Measurements from ENCODE around the gene SIX5. TPM values are rescaled to one million over a fixed set of nuclear protein-coding genes. Genes with fewer than 3 reads are reported as not detected.

The SIX5 gene
- total and polyA plus RNA-seq, 9 of the 15 experiments (the other 6 are each of a cell fraction or from before 2014, with no cell fraction given): 1.4 to 17.2 (median 7.4) TPM; not detected in 2

- TF ChIP-seq GTF3C2 (IDR thresholded peaks at IDR 0.05; ENCODE audit: borderline replicate concordance, extremely low read depth, insufficient read length): no peak
- no peak for TF ChIP-seq PATZ1 (CRISPR knock-in tag; IDR thresholded peaks at IDR 0.05; ENCODE audit: borderline replicate concordance)
- no peak for TF ChIP-seq ZNF408 (CRISPR knock-in tag; IDR thresholded peaks at IDR 0.05; ENCODE audit: low read depth)
- no peak for TF ChIP-seq TEAD4 (IDR thresholded peaks at IDR 0.05; ENCODE audit: low read length)
- no peak for TF ChIP-seq TEAD4 (CRISPR knock-in tag; IDR thresholded peaks at IDR 0.05; ENCODE audit: borderline replicate concordance)
- TF ChIP-seq ZNF395 (CRISPR knock-in tag; IDR thresholded peaks at IDR 0.05): peak; percentile 47; the same call in 1 of the 2 replicates
- no peak for TF ChIP-seq SMARCB1 (IDR thresholded peaks at IDR 0.05; ENCODE audit: insufficient read length, low read depth)
- no peak for TF ChIP-seq KLF10 (CRISPR knock-in tag; IDR thresholded peaks at IDR 0.05)
- no peak for TF ChIP-seq IRF2 (CRISPR knock-in tag; IDR thresholded peaks at IDR 0.05)
- no peak for TF ChIP-seq HDAC3 (IDR thresholded peaks at IDR 0.05; ENCODE audit: borderline replicate concordance, partially characterized antibody)
- no peak for TF ChIP-seq NFIC (IDR thresholded peaks at IDR 0.05)
- 0 out of 4 replicates have a peak, but pooled peaks of 1 of the 2 experiments have one; percentile 7 for TF ChIP-seq TEAD1 (CRISPR knock-in tag; IDR thresholded peaks at IDR 0.05)
- TF ChIP-seq TRIM28 (IDR thresholded peaks at IDR 0.05): no peak
- no peak for TF ChIP-seq HNRNPL (IDR thresholded peaks at IDR 0.05; ENCODE audit: low read depth, low read length)
- no peak for TF ChIP-seq TSC22D4 (tag; IDR thresholded peaks at IDR 0.05)
- no peak for TF ChIP-seq PPARD (CRISPR knock-in tag; IDR thresholded peaks at IDR 0.05)
- TF ChIP-seq ATF1 (CRISPR knock-in tag; IDR thresholded peaks at IDR 0.05): no peak
- TF ChIP-seq ATF1 (tag; IDR thresholded peaks at IDR 0.05): no peak
- no peak for TF ChIP-seq ZBTB33 (CRISPR knock-in tag; IDR thresholded peaks at IDR 0.05)
- no peak for TF ChIP-seq SAP30 (IDR thresholded peaks at IDR 0.05; ENCODE audit: borderline replicate concordance, insufficient read depth, low read depth, low read length, poor library complexity, severe bottlenecking)
- TF ChIP-seq GABPB1 (CRISPR knock-in tag; IDR thresholded peaks at IDR 0.05): peak; percentile 36; the same call in 1 of the 2 replicates
- TF ChIP-seq ZFX (CRISPR knock-in tag; IDR thresholded peaks at IDR 0.05): no peak
Observed at GRCh38 chr19:45780146-45780447, 11.0 kb upstream of the SIX5 start (continued).
